H1 (cell line): Measurements from ENCODE around the gene LRTM2. TPM values are rescaled to one million over a fixed set of nuclear protein-coding genes. Genes with fewer than 3 reads are reported as not detected.

ENCODE experiments used
- CTCF ChIA-PET: fragments of 300-600 bp; sonication (Branson Sonifier 250); formaldehyde crosslinking; loops from one replicate; lab custom pipeline; 2021; ENCODE audit not compliant: partially characterized antibody; lab: Charles Lee
- POLR2A ChIA-PET: fragments of 300-600 bp; sonication (Branson Sonifier 250); formaldehyde crosslinking; loops from one replicate; lab custom pipeline; 2021; ENCODE audit warnings: inconsistent platforms; ENCODE audit not compliant: partially characterized antibody; lab: Charles Lee
- DNase-seq, 2 experiments: peaks; one replicate each; pipeline versions ENCODE4 v3.0.0 to v3.0.0-alpha.2; 2010 to 2022; ENCODE audit warnings: low spot score in 2 of 2, low read depth in 1 of 2, mixed read lengths in 1 of 2
- FAIRE-seq: peaks from 2 replicates; lab custom pipeline; 2011; peaks lifted over from hg19 to GRCh38; lab: Jason Lieb, UNC
- H2AFZ ChIP-seq: 2 replicates; pipeline ENCODE4 v1.8.1; 2012; ENCODE audit warnings: low read length, inconsistent platforms
- H2AK5ac ChIP-seq: 2 replicates; pipeline ENCODE4 v1.6.1; 2013; ENCODE audit warnings: low read depth, low read length
- H2BK120ac ChIP-seq: replicated peaks from 2 replicates; pipeline ENCODE3; 2013; ENCODE audit warnings: low read depth, low read length, inconsistent platforms
- H2BK12ac ChIP-seq: 2 replicates; pipeline ENCODE4 v1.6.1; 2013; ENCODE audit warnings: low read depth, low read length
- H2BK15ac ChIP-seq: 2 replicates; pipeline ENCODE4 v1.6.1; 2013; ENCODE audit warnings: low read length
- H2BK20ac ChIP-seq: 2 replicates; pipeline ENCODE4 v1.6.1; 2013; ENCODE audit warnings: low read length
- H2BK5ac ChIP-seq: 2 replicates; pipeline ENCODE4 v1.6.1; 2013; ENCODE audit warnings: low read depth, low read length
- H3K14ac ChIP-seq: 2 replicates; pipeline ENCODE4 v1.6.1; 2013; ENCODE audit warnings: inconsistent platforms; ENCODE audit not compliant: insufficient read length
- H3K18ac ChIP-seq: 2 replicates; pipeline ENCODE4 v1.6.1; 2013; ENCODE audit warnings: low read length; ENCODE audit errors: extremely low read depth
- H3K23ac ChIP-seq: 2 replicates; pipeline ENCODE4 v1.6.1; 2013; ENCODE audit warnings: inconsistent platforms; ENCODE audit not compliant: insufficient read length
- H3K23me2 ChIP-seq: 2 replicates; pipeline ENCODE4 v1.6.1; 2013; ENCODE audit warnings: low read depth, low read length
- H3K27ac ChIP-seq: 2 replicates; pipeline ENCODE4 v1.6.1; 2011; ENCODE audit warnings: low read depth, low read length, inconsistent platforms
- H3K27me3 ChIP-seq, 4 experiments: replicated peaks in 1 of 4; 1 replicate in 1 of 4; 2 replicates in 3 of 4; pipeline versions ENCODE4 v1.6.1 to v1.8.1; 2011 to 2013; ENCODE audit warnings: low read length in 3 of 4, mild to moderate bottlenecking in 3 of 4, inconsistent platforms in 2 of 4, mixed read lengths in 2 of 4, moderate library complexity in 1 of 4; ENCODE audit not compliant: control insufficient read depth in 3 of 4, insufficient read depth in 3 of 4; ENCODE audit errors: extremely low read depth in 1 of 4
- H3K36me3 ChIP-seq, 4 experiments: 2 replicates each; pipeline versions ENCODE4 v1.6.1 to v1.8.1; 2011 to 2013; ENCODE audit warnings: mild to moderate bottlenecking in 4 of 4, low read length in 3 of 4, moderate library complexity in 2 of 4, control low read depth in 1 of 4, inconsistent platforms in 1 of 4; ENCODE audit not compliant: insufficient read depth in 4 of 4, control insufficient read depth in 2 of 4
- H3K4ac ChIP-seq: replicated peaks from 2 replicates; pipeline ENCODE3; 2013; ENCODE audit warnings: low read length, low read depth, mixed read lengths, inconsistent platforms; ENCODE audit not compliant: insufficient read length
- H3K4me1 ChIP-seq, 4 experiments: replicated peaks in 1 of 4; 1 replicate in 1 of 4; 2 replicates in 3 of 4; pipeline versions ENCODE4 v1.6.1 to v1.8.1; 2011 to 2013; ENCODE audit warnings: low read length in 3 of 4, inconsistent platforms in 2 of 4, mixed read lengths in 1 of 4; ENCODE audit not compliant: insufficient read depth in 4 of 4, control insufficient read depth in 3 of 4
- H3K4me2 ChIP-seq, 2 experiments: 2 replicates each; pipeline versions ENCODE4 v1.6.1 to v1.8.1; 2011 to 2013; ENCODE audit warnings: low read depth in 2 of 2, low read length in 2 of 2, control low read depth in 1 of 2, inconsistent platforms in 1 of 2, mild to moderate bottlenecking in 1 of 2; ENCODE audit not compliant: insufficient read depth in 1 of 2
- H3K4me3 ChIP-seq, 4 experiments: fragments of 200-600, 300-600 bp in 1 of 4; sonication (generic), shearing (Covaris generic), sonication (Bioruptor Twin) in 1 of 4; 2 replicates each; pipeline versions ENCODE4 v1.5.1 to v1.8.1; 2011 to 2016; ENCODE audit warnings: low read length in 4 of 4, low read depth in 3 of 4, control low read depth in 2 of 4, inconsistent platforms in 2 of 4, mild to moderate bottlenecking in 2 of 4, mixed read lengths in 1 of 4, moderate library complexity in 1 of 4; ENCODE audit not compliant: insufficient read depth in 2 of 4; ENCODE audit errors: extremely low read depth in 1 of 4
- H3K56ac ChIP-seq: replicated peaks from 2 replicates; pipeline ENCODE3; 2013; ENCODE audit warnings: low read depth, mild to moderate bottlenecking, mixed read lengths, low read length, inconsistent platforms; ENCODE audit not compliant: insufficient read length
- H3K79me1 ChIP-seq: 2 replicates; pipeline ENCODE4 v1.6.1; 2013; ENCODE audit warnings: low read depth, low read length, control low read depth
- H3K79me2 ChIP-seq, 2 experiments: 2 replicates each; pipeline versions ENCODE4 v1.6.1 to v1.8.1; 2012 to 2013; ENCODE audit warnings: low read length in 2 of 2, mild to moderate bottlenecking in 2 of 2, inconsistent platforms in 1 of 2; ENCODE audit not compliant: insufficient read depth in 2 of 2, control insufficient read depth in 1 of 2
- H3K9ac ChIP-seq, 4 experiments: replicated peaks in 1 of 4; 1 replicate in 1 of 4; 2 replicates in 3 of 4; pipeline versions ENCODE4 v1.6.1 to v1.8.1; 2011 to 2013; ENCODE audit warnings: low read depth in 3 of 4, low read length in 3 of 4, control low read depth in 2 of 4, mild to moderate bottlenecking in 2 of 4, moderate library complexity in 2 of 4, inconsistent platforms in 1 of 4; ENCODE audit errors: extremely low read depth in 1 of 4
- H3K9me3 ChIP-seq, 2 experiments: 2 replicates each; pipeline versions ENCODE4 v1.6.1 to v1.8.1; 2012 to 2013; ENCODE audit warnings: mild to moderate bottlenecking in 2 of 2, moderate library complexity in 2 of 2, control low read depth in 1 of 2, inconsistent platforms in 1 of 2, low read depth in 1 of 2, low read length in 1 of 2, mixed read lengths in 1 of 2; ENCODE audit not compliant: insufficient read depth in 2 of 2
- H4K20me1 ChIP-seq, 2 experiments: replicated peaks in 1 of 2; 2 replicates each; pipeline versions ENCODE3 to v1.8.1; 2011 to 2013; ENCODE audit warnings: inconsistent platforms in 2 of 2, low read length in 2 of 2, mild to moderate bottlenecking in 1 of 2; ENCODE audit not compliant: insufficient read depth in 2 of 2, control insufficient read depth in 1 of 2
- H4K5ac ChIP-seq: 2 replicates; pipeline ENCODE4 v1.6.1; 2013; ENCODE audit warnings: low read length, low read depth, mixed read lengths, inconsistent platforms; ENCODE audit not compliant: insufficient read length
- H4K8ac ChIP-seq: 2 replicates; pipeline ENCODE4 v1.8.0; 2013; ENCODE audit warnings: mild to moderate bottlenecking, moderate library complexity, low read length, inconsistent platforms; ENCODE audit not compliant: insufficient read depth; ENCODE audit errors: extremely low read depth
- H4K91ac ChIP-seq: replicated peaks from 2 replicates; pipeline ENCODE3; 2013; ENCODE audit warnings: low read length, mixed read lengths, inconsistent platforms; ENCODE audit not compliant: insufficient read length
- CBX8 ChIP-seq: fragments of 300-800, 300-1000 bp; sonication (generic); IDR thresholded peaks from 2 replicates; pipeline ENCODE4 v1.7.1; 2016; ENCODE audit warnings: low read depth, low read length, borderline replicate concordance
- CHD1 ChIP-seq: IDR thresholded peaks from 2 replicates; pipeline ENCODE4 v1.6.1; 2012; ENCODE audit warnings: low read depth, low read length, improper control_type of control experiment
- KDM1A ChIP-seq: fragments of 200-600, 300-600 bp; sonication (generic); IDR thresholded peaks from 2 replicates; pipeline ENCODE4 v1.7.1; 2016; ENCODE audit warnings: mild to moderate bottlenecking, low read length, borderline replicate concordance
- POU5F1 ChIP-seq: IDR thresholded peaks from 2 replicates; pipeline ENCODE4 v1.6.1; 2011; ENCODE audit warnings: low read depth, mild to moderate bottlenecking, low read length, moderate library complexity
- RNF2 ChIP-seq: fragments of 200-900, 300-1000 bp; sonication (generic); IDR thresholded peaks from 2 replicates; pipeline ENCODE4 v1.7.1; 2016; ENCODE audit warnings: borderline replicate concordance, low read depth, mild to moderate bottlenecking, antibody characterized with exemption, low read length; ENCODE audit not compliant: poor library complexity, severe bottlenecking; ENCODE audit errors: missing control alignments
- SP2 ChIP-seq: IDR thresholded peaks from 2 replicates; pipeline ENCODE4 v1.6.1; 2012; ENCODE audit warnings: mild to moderate bottlenecking, low read length, inconsistent platforms
- WGBS, 2 experiments: shearing (Covaris generic) in 1 of 2; methylation state at CpG; one replicate each; pipeline versions ENCODE4 v1.1.6 to v1.1.7; 2013 to 2015; ENCODE audit warnings: low lambda C conversion rate in 2 of 2, mixed read lengths in 2 of 2, inconsistent platforms in 1 of 2, low coverage in 1 of 2, missing lambda C conversion rate in 1 of 2; ENCODE audit not compliant: insufficient replicate concordance in 2 of 2, insufficient coverage in 1 of 2, insufficient read length in 1 of 2; ENCODE audit errors: extremely low coverage in 1 of 2, missing lambda C conversion rate in 1 of 2; 5-methylcytosine and 5-hydroxymethylcytosine counted together
- polyA plus RNA-seq, 7 experiments: library from polyadenylated mRNA; depleted of rRNA in 3 of 7; stranded (reverse) in 5 of 7; unstranded in 2 of 7; fragments of >200 nt in 5 of 7; fragments of 200-250 nt in 2 of 7; gene quantifications; 1 replicate in 5 of 7; 2 replicates in 1 of 7; 4 replicates in 1 of 7; pipeline versions ENCODE4 v1.2.1 to v1.2.3, GENCODE V29; 2011 to 2013; ENCODE audit warnings: missing spikeins in 2 of 7, mixed read lengths in 2 of 7
- total RNA-seq: library from RNA; stranded (reverse); fragmentation: NEBNext Ultra II Directional; extraction: Animal tissue kit (Norgen Biotek cat#: 25700); gene quantifications from 2 replicates; pipeline ENCODE4 v1.2.1, GENCODE V29; 2021
- TF ChIP-seq, protein P1 (sequence below): IDR thresholded peaks from 2 replicates; pipeline ENCODE4 v1.6.1; 2012; ENCODE audit warnings: inconsistent platforms

The LRTM2 gene
- total and polyA plus RNA-seq, 2 of the 8 experiments (the other 6 are each of a cell fraction or from before 2014, with no cell fraction given): 0.06 TPM; not detected in 1

- Histone ChIP-seq H4K5ac (no peak overlapping the region), H3K79me1 (peaks cover 2% of the 10 kb centered on the region; the same call in 1 of the 2 replicates), H2AFZ (no peak overlapping the region), H3K79me2 (0 out of 4 replicates have a peak, but pooled peaks cover 0 to 10% of the 10 kb centered on the region in 2 experiments), H3K18ac (no peak overlapping the region), H3K4ac (no peak overlapping the region), H3K36me3 (peaks cover 0 to 2% (median under 1%) of the 10 kb centered on the region in 4 experiments; a peak in 2 of 8 replicates), H3K4me2 (no peak overlapping the region), H3K56ac (no peak overlapping the region), H2BK5ac (no peak overlapping the region), H3K27me3 (no peaks in the 10 kb centered on the region), H3K27ac (no peak overlapping the region), H2BK120ac (no peak overlapping the region), H4K8ac (no peak overlapping the region), H2BK20ac (no peak overlapping the region), H2AK5ac (no peak overlapping the region), H3K9me3 (no peaks in the 10 kb centered on the region), H3K9ac (no peak overlapping the region), H3K23me2 (no peaks in the 10 kb centered on the region), H3K4me3 (no peak overlapping the region), H2BK15ac (no peak overlapping the region), H4K20me1 (peaks cover 6 to 7% of the 10 kb centered on the region in 2 experiments), H3K23ac (no peak overlapping the region), H3K14ac (no peak overlapping the region), H2BK12ac (no peak overlapping the region), H3K4me1 (peaks cover 0 to 5% (median 3%) of the 10 kb centered on the region in 4 experiments; a peak in 2 of 7 replicates), H4K91ac (no peak overlapping the region)
- WGBS, 2 experiments: 95% methylated on average over 4 of the region's 4 CpGs; no CpG with 5 or more reads in 1 of the 2 experiments
- ChIA-PET CTCF (interaction anchor here (0.9 to 2.2 kb wide), 2 partner anchors 12 to 127 kb away, joined by 3 to 14 read pairs; no protein-coding TSS in a partner anchor), POLR2A (no interaction called here)
- FAIRE-seq (no peak), DNase-seq (no peak)
- TF ChIP-seq, protein P1, sequence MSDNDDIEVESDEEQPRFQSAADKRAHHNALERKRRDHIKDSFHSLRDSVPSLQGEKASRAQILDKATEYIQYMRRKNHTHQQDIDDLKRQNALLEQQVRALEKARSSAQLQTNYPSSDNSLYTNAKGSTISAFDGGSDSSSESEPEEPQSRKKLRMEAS: no peak
- no peak for TF ChIP-seq POU5F1
- no peak for TF ChIP-seq KDM1A
- no peak for TF ChIP-seq CBX8
- TF ChIP-seq CHD1: no peak
- no peak for TF ChIP-seq SP2
- TF ChIP-seq RNF2: no peak
These were observed 41.5 kb upstream of the LRTM2 start for GRCh38 chr12:1778911-1779310.
